Activated naive CD8-positive, alpha-beta T cell treated with anti-CD3 and anti-CD28 coated beads for 36 hours (primary cell): ENCODE measurements around the gene ASCL5. TPM values are rescaled to one million over a fixed set of nuclear protein-coding genes. Genes with fewer than 3 reads are reported as not detected.

Experiments
- DNase-seq: peaks from one replicate; pipeline ENCODE4 v3.0.0; 2021
- H3K27ac Mint-ChIP-seq: one replicate; pipeline ENCODE4 v1.8.0; 2022; ENCODE audit warnings: mild to moderate bottlenecking, moderate library complexity, mixed read lengths
- H3K27me3 Mint-ChIP-seq: one replicate; pipeline ENCODE4 v1.8.0; 2022; ENCODE audit warnings: mild to moderate bottlenecking, mixed read lengths
- H3K36me3 Mint-ChIP-seq: one replicate; pipeline ENCODE4 v1.8.0; 2021; ENCODE audit warnings: mild to moderate bottlenecking, mixed read lengths
- H3K4me1 Mint-ChIP-seq: one replicate; pipeline ENCODE4 v1.8.0; 2021; ENCODE audit warnings: mixed read lengths
- H3K4me3 Mint-ChIP-seq: one replicate; pipeline ENCODE4 v1.8.0; 2022; ENCODE audit warnings: mild to moderate bottlenecking, moderate library complexity, mixed read lengths
- H3K9me3 Mint-ChIP-seq: one replicate; pipeline ENCODE4 v1.8.0; 2022; ENCODE audit warnings: mixed read lengths
- total RNA-seq, 2 experiments: library from RNA; stranded (reverse); gene quantifications; one replicate each; pipeline ENCODE4 v1.2.3, GENCODE V29; 2021

ASCL5 gene
- total RNA-seq, 2 experiments from 2014 or later, result 0.30 to 0.35 TPM

DNA sequence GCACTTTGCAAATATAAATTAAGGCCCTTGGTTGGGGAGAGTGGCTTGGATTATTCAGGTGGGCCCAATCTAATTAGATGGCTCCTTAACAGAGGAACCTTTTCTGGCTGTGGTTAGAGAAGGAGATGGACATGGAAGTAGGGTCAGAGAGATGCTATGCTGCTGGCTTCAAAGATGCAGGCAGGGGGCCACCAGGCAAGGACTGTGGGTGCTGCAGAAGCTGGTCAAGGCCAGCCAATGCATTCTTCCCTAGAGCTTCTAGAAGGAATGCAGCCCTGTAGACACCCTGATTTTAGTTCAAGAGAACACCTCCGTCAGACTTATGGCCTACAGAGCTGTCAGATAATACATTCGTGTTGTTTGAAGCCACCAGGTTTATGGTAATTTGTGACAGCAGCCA, 31.0 kb upstream of the ASCL5 start:
- Mint-ChIP-seq H3K27me3 (peaks cover 15% of the 10 kb centered on the region), H3K4me1 (peaks cover 12% of the 10 kb centered on the region), H3K9me3 (no peaks in the 10 kb centered on the region), H3K27ac (peak overlapping the region; percentile 11), H3K36me3 (no peaks in the 10 kb centered on the region), H3K4me3 (no peak overlapping the region)
- no peak for DNase-seq

DNA sequence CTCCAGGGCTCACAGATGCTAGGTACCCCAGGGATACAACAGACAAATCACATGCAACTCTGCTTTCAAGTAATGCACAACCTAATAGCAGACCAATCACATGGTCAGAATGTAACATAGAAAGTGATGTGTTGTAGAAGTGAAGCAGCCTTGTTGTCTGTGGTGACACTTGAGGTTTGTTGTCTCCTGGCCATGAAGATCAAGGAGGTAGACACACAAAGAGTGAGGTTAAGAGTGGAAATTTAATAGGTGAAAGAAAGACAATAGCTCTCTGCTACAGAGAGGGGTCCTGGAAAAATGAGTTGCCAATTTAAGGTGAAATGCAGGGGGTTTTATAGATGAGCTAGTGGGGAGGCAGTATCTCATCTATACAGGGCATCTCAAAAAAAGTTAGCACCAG, 29.8 kb upstream of the ASCL5 start:
- H3K4me1 Mint-ChIP-seq, result peaks cover 17% of the 10 kb centered on the region
- no peaks in the 10 kb centered on the region for H3K9me3 Mint-ChIP-seq
- H3K4me3 Mint-ChIP-seq, result no peak overlapping the region
- DNase-seq, result no peak
- H3K36me3 Mint-ChIP-seq, result no peaks in the 10 kb centered on the region
- H3K27ac Mint-ChIP-seq, result no peak overlapping the region
- H3K27me3 Mint-ChIP-seq, result peaks cover 15% of the 10 kb centered on the region

DNA sequence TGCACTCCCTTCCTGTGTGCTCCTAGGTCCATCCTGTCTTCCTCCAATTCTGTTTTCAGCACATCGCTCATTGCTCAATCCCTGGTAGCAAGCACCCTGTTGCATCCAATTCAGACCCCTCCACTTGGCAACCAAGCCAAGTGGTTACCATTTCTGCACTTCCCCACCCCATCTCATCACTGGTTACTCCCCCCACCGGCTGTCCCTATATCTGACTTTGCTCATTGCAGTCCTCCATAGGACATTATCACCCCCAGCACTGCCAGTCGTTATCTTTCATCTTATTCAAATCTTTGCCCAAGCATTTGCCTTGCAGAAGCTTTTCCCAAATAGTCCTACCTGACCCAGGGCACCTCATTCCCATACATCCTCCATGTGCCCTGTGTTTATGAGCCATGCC, 29.4 kb upstream of the ASCL5 start:
- Mint-ChIP-seq H3K9me3 (no peaks in the 10 kb centered on the region), H3K36me3 (peaks cover 1% of the 10 kb centered on the region), H3K4me1 (peaks cover 17% of the 10 kb centered on the region), H3K27me3 (peaks cover 15% of the 10 kb centered on the region), H3K4me3 (no peak overlapping the region), H3K27ac (no peak overlapping the region)
- DNase-seq, result no peak

DNA sequence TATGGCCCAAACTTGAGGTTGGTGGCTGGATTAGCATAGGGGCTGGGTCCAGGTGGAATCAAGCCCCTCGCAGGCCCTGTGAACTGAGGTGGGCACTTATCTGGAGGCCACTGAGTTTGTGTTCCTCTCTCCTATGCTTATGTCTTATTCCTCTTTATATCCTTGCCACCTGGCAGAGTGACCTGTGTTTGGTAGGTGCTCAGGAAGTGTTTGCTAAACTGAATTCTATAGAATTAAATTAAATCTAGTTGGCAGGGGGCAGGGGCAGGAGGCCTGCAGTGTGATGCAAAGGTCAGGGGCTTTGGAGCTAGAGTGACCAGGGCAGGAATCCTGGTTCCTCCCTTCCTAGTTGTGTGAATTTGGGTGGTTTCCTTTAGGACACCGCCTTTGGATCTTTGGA, 28.4 kb upstream of the ASCL5 start:
- peaks cover 10% of the 10 kb centered on the region for H3K27me3 Mint-ChIP-seq
- H3K4me1 Mint-ChIP-seq, result peaks cover 17% of the 10 kb centered on the region
- no peaks in the 10 kb centered on the region for H3K9me3 Mint-ChIP-seq
- no peak for DNase-seq
- H3K27ac Mint-ChIP-seq, result no peak overlapping the region
- peaks cover 7% of the 10 kb centered on the region for H3K36me3 Mint-ChIP-seq
- H3K4me3 Mint-ChIP-seq, result no peak overlapping the region

DNA sequence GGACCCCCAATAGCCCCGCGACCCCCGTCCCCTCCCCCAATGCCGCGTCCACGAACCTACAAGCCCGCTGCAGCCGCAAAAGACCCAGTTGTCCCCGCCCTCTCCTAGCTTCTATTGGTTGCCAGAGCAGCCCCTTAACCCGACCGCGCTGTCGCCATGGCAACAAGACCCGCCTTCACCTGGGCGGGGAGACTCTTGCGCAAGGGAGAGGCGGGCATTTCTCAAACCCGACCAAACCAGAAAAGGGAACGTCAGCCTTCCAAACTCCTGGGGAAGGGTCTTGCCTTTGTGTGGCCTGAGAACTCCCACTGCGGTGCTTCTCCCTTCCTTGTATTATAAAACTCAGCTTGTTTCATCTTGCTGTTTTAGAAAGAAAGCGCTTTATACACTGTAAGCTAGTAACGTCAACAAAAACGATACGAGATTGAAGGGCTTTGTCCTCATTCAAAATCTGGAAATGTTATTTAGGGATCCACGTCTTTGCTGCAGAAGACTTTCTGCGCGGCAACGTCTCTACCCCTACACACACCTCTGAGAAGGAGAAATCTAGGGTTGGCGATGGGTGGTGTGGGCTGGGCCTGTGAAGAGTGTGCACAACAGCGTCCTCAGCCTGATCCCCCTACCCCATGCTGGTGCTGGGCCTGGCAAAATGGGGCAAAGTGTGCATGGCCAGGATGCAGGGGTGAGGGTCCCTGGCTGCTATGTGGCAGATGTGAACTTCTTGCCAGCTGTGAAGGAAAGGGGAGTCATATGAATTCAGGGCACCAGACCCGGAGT, 27.6 kb upstream of the ASCL5 start, which contains the start of gene TMEM9:
Gene TMEM9, minus strand, starts transcription at position 86 of the 777 bp plus-strand sequence. CDS start 551 bp downstream, outside the sequence.
- Mint-ChIP-seq H3K4me3 (peak within 1 kb of the TSS; percentile 85), H3K27ac (peak within 1 kb of the TSS; percentile 80)

DNA sequence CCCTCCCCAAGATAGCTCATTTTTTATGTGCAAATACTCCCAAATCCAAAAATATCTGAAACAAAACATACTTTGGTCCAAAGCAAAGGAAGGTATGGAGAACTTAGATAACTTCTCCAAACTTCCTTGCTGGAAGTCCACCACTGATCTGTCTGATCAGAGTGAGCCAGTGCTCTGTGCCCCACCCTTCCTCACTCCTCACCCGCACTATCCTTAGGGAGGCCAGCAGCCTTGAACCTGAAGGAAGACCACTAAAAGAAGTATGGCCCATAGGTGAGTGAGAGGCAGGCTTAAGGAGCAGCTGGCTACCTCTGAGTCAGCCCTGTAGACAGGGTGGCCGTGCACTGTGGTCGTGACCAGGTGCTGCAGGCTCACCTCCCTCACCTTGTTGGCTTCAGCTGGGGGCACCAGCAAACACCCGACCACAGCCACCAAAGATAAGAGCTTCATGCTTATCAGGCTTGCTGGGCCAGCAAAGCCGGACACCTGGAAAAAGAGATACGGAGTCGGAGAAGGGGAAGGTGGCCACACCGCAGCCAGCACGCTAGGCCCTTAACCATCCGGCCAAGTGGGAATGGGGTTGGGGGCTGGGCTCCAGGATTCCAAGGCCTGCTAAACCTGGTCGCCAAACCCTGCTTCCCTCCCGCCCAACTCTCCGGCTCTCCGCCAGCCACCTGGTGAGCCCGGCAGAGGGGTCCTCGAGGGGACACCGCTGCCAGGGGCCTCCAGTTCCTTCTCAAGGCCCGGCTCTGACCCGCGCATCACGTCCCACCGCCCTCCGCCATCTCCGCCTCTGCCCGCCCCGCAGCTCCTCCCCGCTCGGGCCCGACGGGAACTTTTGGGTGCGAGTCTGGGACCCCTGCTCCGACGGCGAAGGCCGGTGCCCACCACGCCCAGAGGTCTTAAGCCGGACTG, 26.7 kb upstream of the ASCL5 start:
- Mint-ChIP-seq H3K27ac (peak overlapping the region; percentile 80), H3K4me1 (peaks cover 17% of the 10 kb centered on the region), H3K36me3 (peaks cover 8% of the 10 kb centered on the region), H3K27me3 (peaks cover 10% of the 10 kb centered on the region), H3K9me3 (no peaks in the 10 kb centered on the region), H3K4me3 (peak overlapping the region; percentile 85)
- DNase-seq, result no peak

More for the DNA sequence above, 27.6 kb upstream of the ASCL5 start, which contains the start of gene TMEM9:
- DNase-seq, result peak; percentile 96
- H3K27me3 Mint-ChIP-seq, result peaks cover 10% of the 10 kb centered on the region
- peaks cover 7% of the 10 kb centered on the region for H3K36me3 Mint-ChIP-seq
- H3K4me1 Mint-ChIP-seq, result peaks cover 17% of the 10 kb centered on the region
- no peaks in the 10 kb centered on the region for H3K9me3 Mint-ChIP-seq

DNA sequence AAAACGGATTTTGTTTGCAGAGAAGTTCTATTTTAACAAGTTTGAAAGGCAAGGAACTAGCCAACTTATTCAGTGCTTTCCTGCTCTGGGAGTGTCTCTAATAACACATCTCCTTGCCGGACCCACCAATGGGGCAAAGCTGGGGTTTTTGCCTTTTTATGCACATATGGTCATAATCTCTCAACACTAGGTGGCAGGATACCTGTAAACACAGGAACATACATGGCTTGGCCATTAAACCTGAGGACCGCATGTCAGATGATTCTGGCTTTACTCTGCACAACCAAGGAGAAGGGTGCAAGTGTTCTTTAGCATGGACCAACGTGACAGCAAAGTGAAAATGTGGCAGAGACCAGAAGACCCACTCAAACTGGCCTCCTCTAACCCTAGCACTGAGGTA, 22.4 kb upstream of the ASCL5 start:
- H3K36me3 Mint-ChIP-seq, result peaks cover 8% of the 10 kb centered on the region
- H3K9me3 Mint-ChIP-seq, result no peaks in the 10 kb centered on the region
- H3K4me1 Mint-ChIP-seq, result peaks cover 12% of the 10 kb centered on the region
- H3K4me3 Mint-ChIP-seq, result no peak overlapping the region
- no peak overlapping the region for H3K27ac Mint-ChIP-seq
- DNase-seq, result no peak
- no peaks in the 10 kb centered on the region for H3K27me3 Mint-ChIP-seq

DNA sequence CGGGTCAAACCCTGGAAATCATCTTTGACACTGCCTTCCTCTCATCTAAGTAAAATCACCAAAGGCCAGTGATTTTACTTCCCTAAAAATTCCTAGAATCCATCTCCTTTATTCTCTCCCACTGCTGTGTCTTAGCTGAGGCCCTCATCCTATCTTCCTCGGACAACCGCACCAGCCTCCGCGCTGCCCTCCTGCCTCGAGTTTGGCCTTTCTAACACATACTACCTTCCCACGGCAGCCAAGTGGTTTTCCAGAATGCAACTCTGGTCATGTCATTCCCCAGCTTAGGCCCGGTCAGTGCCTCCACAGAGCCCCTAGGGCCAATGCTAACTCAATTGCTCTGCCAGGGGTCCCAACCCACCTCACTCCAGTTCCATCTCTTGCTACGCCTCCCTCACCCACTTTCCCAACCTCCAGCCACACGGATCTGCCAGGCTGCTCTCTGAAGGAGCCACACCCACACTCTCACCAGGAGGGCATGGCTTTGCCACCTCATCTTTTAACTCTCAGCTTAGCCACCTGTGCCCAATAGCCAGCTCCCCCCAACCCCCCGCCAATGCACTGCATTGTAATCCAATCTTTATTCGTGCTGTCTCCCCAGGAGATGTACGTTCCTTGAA, 20.5 kb upstream of the ASCL5 start:
- Mint-ChIP-seq H3K27me3 (no peaks in the 10 kb centered on the region), H3K36me3 (peaks cover 8% of the 10 kb centered on the region), H3K4me1 (peaks cover 2% of the 10 kb centered on the region), H3K4me3 (no peak overlapping the region), H3K27ac (no peak overlapping the region), H3K9me3 (no peaks in the 10 kb centered on the region)
- no peak for DNase-seq

DNA sequence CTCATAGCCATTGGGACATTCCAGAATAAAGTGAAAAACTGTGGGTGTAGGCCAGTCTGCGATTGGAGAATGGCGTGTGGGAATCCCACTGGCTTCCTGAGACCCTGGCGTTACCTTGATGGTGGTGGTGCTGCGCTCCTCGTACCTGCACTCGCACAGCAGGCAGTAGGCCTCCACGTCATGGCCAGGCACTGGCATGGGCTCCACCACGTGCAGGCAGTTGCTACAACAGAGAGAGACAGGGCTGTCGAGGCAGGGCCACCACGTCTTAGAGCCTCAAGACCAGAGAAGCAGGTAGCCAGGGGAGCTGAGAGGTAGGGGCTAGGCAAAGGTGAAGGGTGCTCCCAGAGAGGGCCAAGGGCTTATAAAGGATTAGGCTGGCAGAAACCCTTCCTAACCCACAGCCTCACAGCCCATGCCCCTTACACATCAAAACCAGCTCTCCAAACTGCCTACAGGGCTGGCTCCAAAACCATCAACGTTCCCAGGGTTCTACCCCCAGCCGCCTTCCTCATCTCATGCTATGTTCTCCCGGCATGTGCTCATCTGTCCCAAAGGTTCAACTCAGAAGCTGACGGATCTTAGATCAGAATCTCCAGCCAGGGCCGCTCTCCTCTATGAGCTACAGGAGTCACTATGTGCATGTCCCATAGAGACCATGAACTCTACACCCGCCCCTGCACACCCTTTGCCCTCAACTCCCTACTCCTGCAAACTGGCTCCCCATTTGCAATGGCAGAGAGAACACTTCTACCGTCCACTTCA, 19.8 kb upstream of the ASCL5 start:
- Mint-ChIP-seq H3K27ac (no peak overlapping the region), H3K27me3 (no peaks in the 10 kb centered on the region), H3K36me3 (peaks cover 8% of the 10 kb centered on the region), H3K4me1 (no peaks in the 10 kb centered on the region), H3K4me3 (no peak overlapping the region), H3K9me3 (no peaks in the 10 kb centered on the region)
- DNase-seq, result no peak

DNA sequence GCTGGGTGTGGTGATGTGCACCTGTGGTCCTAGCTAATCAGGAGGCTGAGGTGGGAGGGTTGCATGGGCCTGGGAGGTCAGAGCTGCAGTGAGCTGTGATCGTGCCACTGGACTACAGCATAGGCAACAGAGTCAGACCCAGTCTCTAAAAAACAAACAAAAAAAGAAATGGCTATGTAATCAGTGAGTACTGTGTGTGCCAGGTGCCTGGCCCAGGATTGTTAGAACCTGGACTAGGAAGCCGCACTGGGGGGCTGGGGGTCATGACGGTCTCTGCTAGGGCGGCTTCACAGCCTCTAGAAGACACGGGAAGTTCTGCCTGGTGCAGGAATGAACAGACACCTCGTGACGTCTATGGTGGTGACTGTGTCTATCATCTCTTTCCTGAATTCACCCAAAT, 18.8 kb upstream of the ASCL5 start:
- Mint-ChIP-seq H3K27me3 (no peaks in the 10 kb centered on the region), H3K4me3 (no peak overlapping the region), H3K4me1 (no peaks in the 10 kb centered on the region), H3K9me3 (no peaks in the 10 kb centered on the region), H3K27ac (no peak overlapping the region), H3K36me3 (peaks cover 2% of the 10 kb centered on the region)
- no peak for DNase-seq

DNA sequence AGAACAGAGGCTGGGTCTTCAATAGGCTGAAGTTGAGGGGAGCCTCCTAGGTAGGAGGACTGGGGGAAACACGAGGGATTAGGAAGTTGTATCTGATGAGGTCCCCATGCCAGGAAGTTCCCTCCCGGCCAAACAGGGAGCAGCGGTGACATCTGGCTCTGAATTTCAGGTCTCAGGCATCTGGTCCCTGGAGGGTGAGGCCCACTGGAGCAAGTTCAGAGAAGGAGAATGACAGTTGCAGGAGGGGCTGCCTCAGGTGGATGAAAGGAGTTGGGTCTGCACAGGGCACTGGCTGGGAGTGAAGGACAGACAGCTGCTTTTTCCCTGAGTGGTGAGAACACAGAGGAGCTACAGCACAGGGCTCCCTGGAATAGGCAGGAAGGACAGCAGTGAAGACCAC, 18.1 kb upstream of the ASCL5 start:
- Mint-ChIP-seq H3K27ac (no peak overlapping the region), H3K9me3 (no peaks in the 10 kb centered on the region)

DNA sequence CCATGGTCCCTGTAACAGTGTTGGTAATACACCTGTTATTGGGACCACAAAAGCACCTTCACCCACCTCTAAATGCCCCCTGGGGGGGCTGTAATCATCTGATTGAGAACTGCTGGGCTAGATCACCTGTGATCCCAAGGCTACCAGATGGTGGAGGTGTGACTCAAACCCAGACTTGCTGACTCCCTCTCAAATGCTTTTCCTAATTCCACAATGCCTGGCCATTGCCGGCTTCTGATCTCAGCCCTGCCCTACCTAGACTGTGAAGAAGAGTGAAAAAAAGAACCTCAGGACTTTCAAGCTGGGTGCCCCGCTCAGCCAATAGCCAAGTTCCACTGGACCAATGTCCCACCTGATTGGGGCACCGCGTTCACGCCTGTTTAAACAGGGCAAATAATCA, 17.7 kb upstream of the ASCL5 start:
- Mint-ChIP-seq H3K4me3 (no peak overlapping the region), H3K27ac (no peak overlapping the region), H3K9me3 (no peaks in the 10 kb centered on the region), H3K4me1 (no peaks in the 10 kb centered on the region), H3K27me3 (no peaks in the 10 kb centered on the region), H3K36me3 (peaks cover 2% of the 10 kb centered on the region)
- DNase-seq, result no peak

More for the DNA sequence above, 18.1 kb upstream of the ASCL5 start:
- H3K36me3 Mint-ChIP-seq, result peaks cover 2% of the 10 kb centered on the region
- H3K4me1 Mint-ChIP-seq, result no peaks in the 10 kb centered on the region
- H3K4me3 Mint-ChIP-seq, result no peak overlapping the region
- H3K27me3 Mint-ChIP-seq, result no peaks in the 10 kb centered on the region
- no peak for DNase-seq

DNA sequence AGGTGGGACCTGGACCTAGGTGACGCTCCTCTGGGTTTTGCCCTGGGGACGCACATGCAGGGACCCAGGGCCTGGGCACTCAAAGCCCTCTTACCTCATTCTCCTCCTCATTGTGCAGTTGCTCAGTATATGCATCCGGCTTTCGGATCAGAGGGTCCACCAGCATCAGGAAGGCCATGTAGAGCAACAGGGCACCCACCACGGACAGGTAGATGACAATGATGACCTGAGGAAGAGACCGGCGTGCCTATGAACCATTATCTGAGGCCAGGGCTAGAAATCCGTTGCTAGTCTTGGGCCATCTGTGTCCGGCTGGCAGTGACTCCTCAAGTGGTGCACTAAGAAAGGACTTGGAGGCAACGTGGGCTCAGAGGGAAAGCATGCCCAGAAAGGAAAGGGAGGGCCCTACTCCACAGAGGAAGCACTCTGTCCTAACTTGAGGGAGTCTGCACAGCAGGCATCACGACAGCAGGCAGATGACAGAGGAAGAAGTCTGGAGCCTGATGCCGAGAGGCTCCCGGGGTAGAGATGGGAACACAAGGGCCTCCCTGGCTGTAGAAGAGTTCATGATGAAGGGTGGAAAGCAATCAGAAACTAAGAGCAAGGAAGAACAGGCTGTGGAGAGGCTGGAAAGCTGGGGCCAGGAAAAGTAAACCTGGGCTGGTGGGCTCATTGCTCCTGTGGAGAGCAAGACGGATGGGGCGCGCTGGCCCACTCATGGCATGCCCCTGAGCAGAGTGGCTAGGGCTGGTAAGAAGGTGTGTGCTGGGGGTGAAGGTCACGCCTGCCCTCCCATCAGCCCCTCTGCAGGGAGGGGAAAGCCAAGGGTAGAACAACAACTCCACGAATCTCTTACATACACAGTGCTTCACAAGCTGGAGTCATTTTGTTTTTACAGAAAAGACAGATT, 17.0 kb upstream of the ASCL5 start:
- Mint-ChIP-seq H3K27me3 (no peaks in the 10 kb centered on the region), H3K4me3 (no peak overlapping the region), H3K36me3 (no peaks in the 10 kb centered on the region), H3K4me1 (no peaks in the 10 kb centered on the region), H3K9me3 (no peaks in the 10 kb centered on the region), H3K27ac (no peak overlapping the region)
- DNase-seq, result no peak
